ENCODE measurements around the gene ELOVL3.
"Not testable (repeated sequence)": the region's sequence is repeated elsewhere in the genome, so short reads cannot be mapped to it uniquely, and the experiment has no call there.

ELOVL3 gene

GRCh38 chr10:102225646-102226541 is at the start of gene ELOVL3:
Gene ELOVL3 (plus strand): TSS chr10:102226299. CDS start chr10:102226549, 250 bp downstream.
- peak; percentile 79 to 84 for DNase-seq (ENCODE audit: low read depth in 2 of 2)

GRCh38 chr10:102184606-102185005 is 41.5 kb upstream of the ELOVL3 start:
- no peak for DNase-seq (ENCODE audit: low read depth in 2 of 2)

GRCh38 chr10:102185272-102185671 is 40.8 kb upstream of the ELOVL3 start:
- no peak for DNase-seq (ENCODE audit: low read depth in 2 of 2)

- DNase-seq (ENCODE audit: low read depth in 2 of 2): no peak
These were observed 40.1 kb upstream of the ELOVL3 start for GRCh38 chr10:102185811-102186527.

- DNase-seq (ENCODE audit: low read depth in 2 of 2): no peak
These were observed 37.7 kb upstream of the ELOVL3 start for GRCh38 chr10:102188298-102188940.

- not testable (repeated sequence) for DNase-seq (ENCODE audit: low read depth in 2 of 2)
These were observed 36.9 kb upstream of the ELOVL3 start for GRCh38 chr10:102188941-102189898.

- DNase-seq (ENCODE audit: low read depth in 2 of 2): no peak
These were observed 34.1 kb upstream of the ELOVL3 start for GRCh38 chr10:102191956-102192355.

GRCh38 chr10:102195296-102195870 is 30.7 kb upstream of the ELOVL3 start:
- no peak for DNase-seq (ENCODE audit: low read depth in 2 of 2)

- no peak for DNase-seq (ENCODE audit: low read depth in 2 of 2)
These were observed 29.2 kb upstream of the ELOVL3 start for GRCh38 chr10:102196893-102197292.

- no peak for DNase-seq (ENCODE audit: low read depth in 2 of 2)
These were observed 28.1 kb upstream of the ELOVL3 start for GRCh38 chr10:102198027-102198426.

- DNase-seq (ENCODE audit: low read depth in 2 of 2): no peak
These were observed 25.1 kb upstream of the ELOVL3 start for GRCh38 chr10:102200751-102201640.

GRCh38 chr10:102202386-102202785 is 23.7 kb upstream of the ELOVL3 start:
- no peak for DNase-seq (ENCODE audit: low read depth in 2 of 2)

GRCh38 chr10:102208311-102209035 is 17.6 kb upstream of the ELOVL3 start:
- no peak for DNase-seq (ENCODE audit: low read depth in 2 of 2)

GRCh38 chr10:102211615-102212299 is 14.3 kb upstream of the ELOVL3 start:
- DNase-seq (ENCODE audit: low read depth in 2 of 2): no peak

GRCh38 chr10:102213599-102213998 is 12.5 kb upstream of the ELOVL3 start:
- DNase-seq (ENCODE audit: low read depth in 2 of 2): not testable (repeated sequence)

- no peak for DNase-seq (ENCODE audit: low read depth in 2 of 2)
These were observed 6.7 kb upstream of the ELOVL3 start for GRCh38 chr10:102219370-102219769.

- DNase-seq (ENCODE audit: low read depth in 2 of 2): no peak
These were observed 5.5 kb upstream of the ELOVL3 start for GRCh38 chr10:102220612-102221011.

GRCh38 chr10:102222797-102223196 is 3.3 kb upstream of the ELOVL3 start:
- DNase-seq (ENCODE audit: low read depth in 2 of 2): no peak

GRCh38 chr10:102226542-102226870 is 407 bp downstream of the ELOVL3 start:
- no peak for DNase-seq (ENCODE audit: low read depth in 2 of 2)
